Measurements from ENCODE around the gene RPL23. TPM values are rescaled to one million over a fixed set of nuclear protein-coding genes. Genes with fewer than 3 reads are reported as not detected.
A peak's percentile ranks its signal among the peaks of the same experiment; 100 is the strongest.

RPL23 gene
- total and polyA plus RNA-seq, 9 of the 15 experiments (the other 6 are each of a cell fraction or from before 2014, with no cell fraction given) = 1,745 to 3,667 (median 3,096) TPM

DNA sequence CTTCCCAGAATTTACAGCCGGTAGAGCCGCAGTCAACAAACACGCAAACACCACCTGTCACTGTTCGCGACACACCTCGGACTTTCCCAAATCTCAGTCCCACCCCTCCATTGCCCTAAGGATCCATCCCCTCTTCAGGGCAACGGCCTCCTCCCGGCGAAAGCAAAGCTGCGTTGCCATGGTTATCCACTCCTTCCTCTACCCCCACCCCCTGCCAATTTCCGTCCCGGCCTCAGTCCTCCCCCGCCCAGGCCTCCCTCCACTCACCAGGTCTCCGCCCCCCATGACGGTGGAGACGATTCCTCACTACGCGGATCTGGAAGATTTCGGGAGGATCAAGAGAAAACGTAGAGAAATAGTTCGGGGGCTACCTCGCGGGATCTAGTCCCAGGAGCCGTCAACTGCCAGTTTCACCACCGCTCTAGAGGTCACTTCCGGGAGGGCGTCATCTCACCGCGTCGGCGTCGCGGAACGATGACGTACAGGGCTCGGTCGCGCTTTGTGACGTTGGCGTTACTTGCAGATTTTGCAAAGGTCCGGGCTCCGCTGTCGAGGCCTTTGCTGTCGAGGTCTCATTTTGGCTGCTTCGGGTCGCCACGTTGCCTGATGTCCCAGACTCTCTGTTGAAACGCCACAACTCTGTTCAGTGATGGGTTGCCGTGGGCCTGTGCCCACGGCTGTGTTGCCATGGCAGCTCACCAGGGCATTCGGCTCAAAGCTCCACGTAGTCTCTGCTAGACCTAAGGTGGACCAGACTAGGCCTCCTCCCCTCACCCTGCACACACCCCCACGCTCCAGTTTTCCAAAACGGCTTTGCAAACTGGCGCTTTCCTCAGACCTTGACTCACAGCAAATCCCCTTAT is 28.4 kb downstream of the RPL23 start, which contains the start of gene CWC25 (continued):
- TF ChIP-seq ATF3 (IDR thresholded peaks at IDR 0.05) (peak; percentile 61), ATF3 (CRISPR knock-in tag; conservative IDR thresholded peaks at IDR 0.05) (no peak; the same call in 1 of the 2 replicates), ELK1 (CRISPR knock-in tag; IDR thresholded peaks at IDR 0.05) (no peak), PCBP1 (IDR thresholded peaks at IDR 0.05; ENCODE audit: low read depth, low read length, poor library complexity, severe bottlenecking) (no peak), ZNF830 (CRISPR knock-in tag; IDR thresholded peaks at IDR 0.05) (no peak), ILF3 (IDR thresholded peaks at IDR 0.05; ENCODE audit: borderline replicate concordance) (no peak), ZNF239 (CRISPR knock-in tag; IDR thresholded peaks at IDR 0.05) (no peak), RBFOX2 (IDR thresholded peaks at IDR 0.05; ENCODE audit: low read depth, low read length) (peak; percentile 98), VEZF1 (CRISPR knock-in tag; IDR thresholded peaks at IDR 0.05) (peak; percentile 83), SMARCB1 (IDR thresholded peaks at IDR 0.05; ENCODE audit: insufficient read length, low read depth) (no peak), MCM3 (IDR thresholded peaks at IDR 0.05) (no peak), NR2C1 (IDR thresholded peaks at IDR 0.05) (peak; percentile 91), NR2C1 (tag; IDR thresholded peaks at IDR 0.05) (peak; percentile 94), YBX1 (IDR thresholded peaks at IDR 0.05) (no peak), NELFE (IDR thresholded peaks at IDR 0.05; ENCODE audit: insufficient read depth, insufficient read length) (no peak)
- TF ChIP-seq, protein P1, sequence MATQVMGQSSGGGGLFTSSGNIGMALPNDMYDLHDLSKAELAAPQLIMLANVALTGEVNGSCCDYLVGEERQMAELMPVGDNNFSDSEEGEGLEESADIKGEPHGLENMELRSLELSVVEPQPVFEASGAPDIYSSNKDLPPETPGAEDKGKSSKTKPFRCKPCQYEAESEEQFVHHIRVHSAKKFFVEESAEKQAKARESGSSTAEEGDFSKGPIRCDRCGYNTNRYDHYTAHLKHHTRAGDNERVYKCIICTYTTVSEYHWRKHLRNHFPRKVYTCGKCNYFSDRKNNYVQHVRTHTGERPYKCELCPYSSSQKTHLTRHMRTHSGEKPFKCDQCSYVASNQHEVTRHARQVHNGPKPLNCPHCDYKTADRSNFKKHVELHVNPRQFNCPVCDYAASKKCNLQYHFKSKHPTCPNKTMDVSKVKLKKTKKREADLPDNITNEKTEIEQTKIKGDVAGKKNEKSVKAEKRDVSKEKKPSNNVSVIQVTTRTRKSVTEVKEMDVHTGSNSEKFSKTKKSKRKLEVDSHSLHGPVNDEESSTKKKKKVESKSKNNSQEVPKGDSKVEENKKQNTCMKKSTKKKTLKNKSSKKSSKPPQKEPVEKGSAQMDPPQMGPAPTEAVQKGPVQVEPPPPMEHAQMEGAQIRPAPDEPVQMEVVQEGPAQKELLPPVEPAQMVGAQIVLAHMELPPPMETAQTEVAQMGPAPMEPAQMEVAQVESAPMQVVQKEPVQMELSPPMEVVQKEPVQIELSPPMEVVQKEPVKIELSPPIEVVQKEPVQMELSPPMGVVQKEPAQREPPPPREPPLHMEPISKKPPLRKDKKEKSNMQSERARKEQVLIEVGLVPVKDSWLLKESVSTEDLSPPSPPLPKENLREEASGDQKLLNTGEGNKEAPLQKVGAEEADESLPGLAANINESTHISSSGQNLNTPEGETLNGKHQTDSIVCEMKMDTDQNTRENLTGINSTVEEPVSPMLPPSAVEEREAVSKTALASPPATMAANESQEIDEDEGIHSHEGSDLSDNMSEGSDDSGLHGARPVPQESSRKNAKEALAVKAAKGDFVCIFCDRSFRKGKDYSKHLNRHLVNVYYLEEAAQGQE (IDR thresholded peaks at IDR 0.05; ENCODE audit: borderline replicate concordance) = no peak
- TF ChIP-seq, protein P1 (CRISPR knock-in tag; IDR thresholded peaks at IDR 0.05; ENCODE audit: low read depth) = no peak
